Cortex of kidney (tissue), 1 donor: ENCODE data around the gene SCAPER.
"Not testable (repeated sequence)": the region's sequence is repeated elsewhere in the genome, so short reads cannot be mapped to it uniquely, and the experiment has no call there.

Experiments used
- DNase-seq: peaks from one replicate; lab custom pipeline; 2025; lab: John Stamatoyannopoulos, UW

Gene SCAPER

DNA sequence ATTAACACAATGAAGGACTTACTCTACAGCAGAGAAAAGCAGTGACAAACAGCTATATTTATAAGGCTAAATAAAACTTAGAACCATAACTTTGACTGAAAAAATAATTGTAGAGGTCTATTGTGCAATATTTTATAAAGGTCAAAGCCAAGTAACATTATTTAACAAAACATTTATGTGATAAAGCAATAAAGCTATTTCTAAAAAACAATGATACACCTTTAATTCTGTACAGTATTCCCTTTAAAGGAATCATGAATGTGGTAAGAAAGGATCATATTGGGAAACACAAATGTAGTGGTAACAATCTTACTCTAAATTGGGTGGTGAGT lies 332.2 kb downstream of the SCAPER start:
- no peak for DNase-seq

DNA sequence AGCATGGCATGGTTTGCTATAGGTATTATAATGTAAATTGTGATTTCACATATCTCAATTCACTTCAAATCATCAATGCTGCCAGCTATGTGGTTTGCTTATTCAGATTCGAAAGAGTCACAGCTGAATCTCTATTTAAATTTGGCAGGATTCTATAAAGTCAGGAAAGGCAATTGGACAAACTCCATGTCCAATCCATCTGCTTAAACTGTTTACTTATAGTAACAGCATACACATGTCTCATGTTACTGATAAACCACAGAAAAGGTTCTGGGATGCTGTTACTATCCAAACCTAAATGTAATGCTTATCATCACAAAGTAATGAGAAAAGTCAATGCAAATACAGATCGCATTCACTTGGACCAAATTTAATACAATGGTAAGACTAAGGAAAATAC lies 338.9 kb downstream of the SCAPER start:
- no peak for DNase-seq

DNA sequence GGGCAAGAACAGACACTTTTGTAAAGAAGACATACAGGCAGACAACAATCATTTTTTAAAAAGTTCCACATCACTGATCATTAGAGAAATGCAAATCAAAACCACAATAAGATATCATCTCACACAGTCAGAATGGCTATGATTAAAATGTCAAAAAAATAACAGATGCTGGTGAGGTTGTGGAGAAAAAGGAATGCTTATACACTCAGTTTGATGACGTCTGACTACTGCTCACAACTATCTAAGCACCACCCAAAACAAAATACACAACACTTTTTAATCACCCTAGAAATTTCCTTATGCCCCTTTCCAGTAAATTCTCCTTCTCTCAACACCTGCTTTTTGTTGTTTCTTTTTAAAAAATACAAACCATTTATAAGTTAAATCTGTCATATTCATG lies 339.8 kb downstream of the SCAPER start:
- no peak for DNase-seq

DNA sequence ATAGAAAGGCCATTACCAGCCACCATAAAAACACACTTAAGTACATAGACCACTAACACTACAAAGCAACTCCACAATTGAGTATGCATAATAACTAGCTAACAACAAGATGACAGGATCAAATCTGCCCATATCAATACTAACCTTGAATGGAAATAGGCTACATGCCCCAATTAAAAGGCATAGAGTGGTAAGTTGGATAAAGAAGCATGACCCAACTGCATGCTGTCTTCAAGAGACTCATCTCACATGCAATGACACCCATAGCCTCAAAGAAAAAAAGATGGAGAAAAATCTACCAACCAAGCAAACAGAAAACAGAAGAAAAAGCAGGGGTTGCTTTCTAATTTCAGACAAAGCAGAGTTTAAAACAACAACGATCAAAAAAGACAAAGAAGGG lies 349.9 kb downstream of the SCAPER start:
- no peak for DNase-seq

DNA sequence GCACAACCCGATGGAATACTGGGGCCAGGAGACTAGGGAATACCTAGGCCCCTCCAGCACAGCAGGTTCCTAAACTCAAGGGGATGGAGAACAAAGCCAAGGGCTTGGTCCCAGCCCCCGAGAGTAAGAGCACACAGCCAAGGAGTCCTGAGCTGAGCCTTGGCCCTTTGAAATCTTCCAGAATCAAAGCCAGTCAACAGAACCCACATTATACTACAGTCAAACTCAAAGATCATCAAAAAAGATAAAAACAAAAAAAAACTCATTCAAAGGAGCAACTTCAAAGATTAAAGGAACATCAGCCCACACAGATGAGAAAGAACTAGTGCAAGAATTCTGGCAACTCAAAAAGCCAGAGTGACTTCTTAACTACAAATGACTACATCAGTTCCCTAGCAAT lies 351.6 kb downstream of the SCAPER start:
- no peak for DNase-seq

GRCh38 chr15:76553102-76553501 lies 352.0 kb downstream of the SCAPER start:
- no peak for DNase-seq

GRCh38 chr15:76546805-76547204 lies 358.3 kb downstream of the SCAPER start:
- DNase-seq, result no peak

DNA sequence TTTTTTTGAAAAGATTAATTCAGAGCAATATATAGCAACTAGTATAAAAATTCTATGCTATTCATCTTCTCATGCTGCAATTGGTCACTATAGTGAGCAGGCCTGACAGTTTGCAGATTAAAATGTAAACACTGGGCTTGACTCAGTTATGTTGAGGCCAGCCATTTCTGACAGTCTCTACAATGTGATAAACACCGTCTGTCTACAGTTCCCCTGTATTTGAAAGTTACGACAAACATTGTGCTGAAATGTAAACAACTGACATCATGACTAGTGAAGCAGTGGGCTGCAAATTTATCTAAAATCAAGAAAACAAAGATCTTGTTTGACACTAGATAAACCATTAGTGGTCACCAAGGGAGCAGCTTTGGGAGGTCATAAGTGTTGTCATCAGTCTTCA lies 371.1 kb downstream of the SCAPER start:
- DNase-seq, result no peak

DNA sequence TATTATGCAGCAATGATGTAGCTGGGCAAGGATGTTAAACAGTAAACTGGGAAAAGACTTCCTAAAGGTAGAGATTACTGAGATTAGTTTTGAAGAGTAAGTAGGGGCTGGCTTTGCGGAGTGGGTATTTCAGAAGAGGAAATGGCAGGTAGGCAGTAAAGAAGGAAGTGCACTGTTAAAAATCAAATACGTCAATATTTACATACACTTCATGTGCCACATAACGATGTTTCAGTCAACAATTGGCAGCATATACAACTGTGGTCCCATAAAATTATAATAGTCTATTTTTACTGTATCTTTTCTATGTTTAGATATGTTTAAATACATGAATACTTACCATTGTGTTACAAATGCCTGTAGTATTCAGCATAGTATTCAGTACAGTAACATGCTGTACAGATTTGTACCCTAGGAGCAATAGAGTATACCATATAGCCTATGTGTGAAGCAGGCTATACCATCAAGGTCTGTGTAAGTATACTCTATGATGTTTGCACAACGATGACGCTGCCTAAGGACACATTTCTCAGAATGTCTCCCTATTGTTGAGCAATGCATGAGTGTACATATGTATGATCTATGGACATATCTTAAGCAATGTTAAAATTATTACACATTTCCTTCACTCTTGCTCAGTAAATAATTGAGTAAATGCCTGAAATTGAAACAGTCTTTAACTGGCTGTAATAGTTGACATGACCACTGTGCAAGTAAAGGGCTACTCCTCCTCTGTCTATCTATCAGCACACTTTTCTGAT lies 371.9 kb downstream of the SCAPER start:
- DNase-seq, result no peak

- no peak for DNase-seq
Measured at GRCh38 chr15:76529911-76530310, 375.2 kb downstream of the SCAPER start.

- DNase-seq, result no peak
Measured at GRCh38 chr15:76526111-76526510, 379.0 kb downstream of the SCAPER start.

DNA sequence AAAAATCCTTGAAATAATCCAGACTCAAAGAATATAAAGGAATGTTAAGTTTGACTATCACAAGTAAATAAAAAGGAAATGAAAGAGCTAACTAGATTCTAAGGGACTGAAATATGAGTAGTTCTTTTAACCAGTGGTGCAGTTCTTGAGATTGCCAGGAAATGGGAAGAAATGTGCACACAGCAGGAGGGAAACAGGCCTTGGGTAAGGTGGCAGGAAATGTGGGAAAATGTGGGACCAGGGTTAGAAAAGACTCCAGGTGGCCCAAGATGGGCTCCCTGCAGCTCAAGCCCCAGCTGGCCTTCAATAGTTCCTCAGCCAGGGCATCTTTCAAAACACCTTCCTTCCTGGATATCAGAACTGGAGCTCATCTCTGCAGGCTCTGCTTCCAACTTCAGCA lies 387.2 kb downstream of the SCAPER start:
- DNase-seq, result no peak

DNA sequence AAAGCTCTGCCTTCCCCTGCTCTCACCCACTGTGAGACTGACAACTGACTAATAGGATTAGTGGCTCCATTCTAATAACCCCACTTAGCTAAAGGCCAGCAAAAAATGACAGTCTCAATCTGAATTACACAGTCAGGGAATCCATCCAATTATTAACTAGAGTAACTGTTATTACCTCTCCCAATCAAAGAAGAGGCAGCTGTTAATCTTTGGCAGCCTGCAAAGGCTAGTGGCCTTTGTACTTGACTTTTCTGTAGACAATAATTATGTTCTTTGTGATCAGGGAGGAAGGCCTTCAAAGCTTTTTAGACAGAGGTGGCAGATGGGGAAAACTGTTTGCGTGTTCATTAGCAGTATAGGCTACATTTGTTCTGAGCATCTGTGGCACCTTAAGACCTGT lies 390.9 kb downstream of the SCAPER start:
- no peak for DNase-seq

GRCh38 chr15:76512971-76513370 lies 392.2 kb downstream of the SCAPER start:
- no peak for DNase-seq

DNA sequence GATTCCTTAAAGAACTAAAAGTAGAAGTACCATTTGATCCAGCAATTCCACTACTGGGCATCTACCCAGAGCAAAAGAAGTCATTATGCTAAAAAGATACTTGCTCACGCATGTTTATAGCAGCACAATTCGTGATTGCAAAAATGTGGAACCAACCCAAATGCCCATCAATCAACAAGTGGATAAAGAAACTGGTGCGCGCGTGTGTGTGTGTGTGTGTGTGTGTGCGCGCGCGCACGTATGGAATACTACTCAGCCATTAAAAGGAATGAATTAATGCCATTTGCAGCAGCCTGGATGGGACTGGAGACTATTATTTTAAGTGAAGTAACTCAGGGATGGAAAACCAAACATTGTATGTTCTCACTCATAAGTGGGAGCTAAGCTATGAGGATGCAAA lies 394.5 kb downstream of the SCAPER start:
- DNase-seq, result not testable (repeated sequence)

GRCh38 chr15:76503804-76504203 lies 401.3 kb downstream of the SCAPER start:
- no peak for DNase-seq

DNA sequence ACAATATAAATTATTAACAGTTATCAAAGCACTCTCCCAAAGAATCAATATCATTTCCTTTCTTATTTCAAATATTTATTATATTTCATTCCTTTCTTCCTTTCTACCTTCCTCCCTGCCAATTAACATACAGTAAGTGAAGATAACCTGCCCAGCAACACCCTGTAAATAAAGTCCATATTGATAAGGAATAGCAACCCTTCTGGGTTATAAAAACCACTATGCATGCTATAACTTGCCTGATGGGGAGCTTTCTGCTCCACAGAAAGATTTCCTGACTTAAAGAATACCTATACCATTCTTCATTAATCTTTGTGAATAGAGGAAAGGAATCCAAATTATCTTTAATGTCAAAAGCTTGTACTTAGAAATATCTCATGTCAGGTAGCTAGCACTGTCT lies 402.0 kb downstream of the SCAPER start:
- no peak for DNase-seq

- DNase-seq, result no peak
Measured at GRCh38 chr15:76502678-76503077, 402.5 kb downstream of the SCAPER start.

DNA sequence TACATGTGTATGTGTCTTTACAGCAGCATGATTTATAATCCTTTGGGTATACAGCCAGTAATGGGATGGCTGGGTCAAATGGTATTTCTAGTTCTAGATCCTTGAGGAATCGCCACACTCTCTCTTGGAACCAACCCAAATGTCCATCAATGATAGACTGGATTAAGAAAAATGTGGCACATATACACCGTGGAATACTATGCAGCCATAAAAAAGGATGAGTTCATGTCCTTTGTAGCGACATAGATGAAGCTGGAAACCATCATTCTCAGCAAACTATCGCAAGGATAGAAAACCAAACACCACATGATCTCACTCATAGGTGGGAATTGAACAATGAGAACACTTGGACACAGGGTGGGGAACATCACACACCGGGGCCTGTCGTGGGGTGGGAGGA lies 403.0 kb downstream of the SCAPER start:
- not testable (repeated sequence) for DNase-seq

DNA sequence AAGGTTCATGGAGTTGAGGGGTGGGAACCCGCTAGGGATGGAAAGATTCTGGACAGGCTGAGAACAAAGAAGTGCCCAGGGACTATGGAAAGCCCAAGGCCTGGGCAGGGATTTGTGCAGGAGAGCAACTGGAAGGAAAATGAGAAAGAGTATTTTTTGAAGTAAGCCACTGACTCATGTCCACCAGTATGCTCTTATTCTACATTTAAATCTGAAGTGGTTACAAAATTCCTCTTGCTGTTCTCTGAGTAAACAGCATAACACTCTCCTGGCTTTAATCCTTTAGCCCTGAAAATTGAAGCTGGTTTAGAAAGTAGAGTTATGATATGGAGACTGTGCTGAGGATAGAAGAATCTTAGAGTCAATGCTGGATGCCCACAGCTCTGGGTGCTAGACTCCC lies 403.4 kb downstream of the SCAPER start:
- DNase-seq, result no peak

- no peak for DNase-seq
Measured at GRCh38 chr15:76501011-76501410, 404.1 kb downstream of the SCAPER start.

DNA sequence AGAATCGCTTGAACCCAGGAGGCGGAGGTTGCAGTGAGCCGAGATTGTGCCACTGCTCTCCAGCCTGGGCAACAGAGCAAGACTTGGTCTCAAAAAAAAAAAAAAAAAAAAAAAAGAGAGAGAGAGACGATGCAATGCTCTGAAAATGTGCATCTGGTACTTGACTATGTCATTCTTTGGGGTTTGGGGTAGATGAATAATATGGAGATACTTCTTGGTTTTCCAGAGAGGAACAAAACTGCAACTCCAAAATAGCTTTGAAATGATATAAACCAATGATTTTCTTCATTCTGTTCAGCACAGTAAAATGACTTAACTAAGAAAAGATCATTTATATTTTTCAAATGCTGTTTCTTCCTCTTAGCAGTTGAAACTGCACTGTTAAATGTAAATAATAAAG lies 409.7 kb downstream of the SCAPER start:
- no peak for DNase-seq

GRCh38 chr15:76492538-76492937 lies 412.6 kb downstream of the SCAPER start:
- no peak for DNase-seq

DNA sequence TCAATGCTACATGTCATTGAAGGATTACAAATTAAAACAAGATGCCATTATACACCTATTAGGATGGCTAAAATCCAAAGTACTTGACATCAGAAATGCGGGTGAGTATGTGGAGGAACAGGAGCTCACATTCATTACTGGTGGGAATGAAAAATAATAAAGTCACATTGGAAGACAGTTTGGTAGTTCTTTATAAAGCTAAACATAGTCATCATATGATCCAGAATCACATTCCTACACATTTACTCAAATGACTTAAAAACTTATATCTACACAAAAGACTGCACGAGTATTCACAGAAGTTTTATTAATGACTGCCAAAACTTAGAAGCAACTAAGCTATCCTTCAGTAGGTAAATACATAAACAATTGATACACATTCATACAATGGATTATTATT lies 421.4 kb downstream of the SCAPER start:
- no peak for DNase-seq

- no peak for DNase-seq
Measured at GRCh38 chr15:76483018-76483417, 422.1 kb downstream of the SCAPER start.
